DMS114 treated with DMSO at 0.1 percent for 48 hours (cell line): ENCODE results near the gene EIF4A3.
A peak's percentile ranks its signal among the peaks of the same experiment; 100 is the strongest.

Source experiments
- DNase-seq: peaks from one replicate; lab custom pipeline; 2025; ENCODE audit not compliant: unreplicated experiment; lab: John Stamatoyannopoulos, UW

The EIF4A3 gene

DNA sequence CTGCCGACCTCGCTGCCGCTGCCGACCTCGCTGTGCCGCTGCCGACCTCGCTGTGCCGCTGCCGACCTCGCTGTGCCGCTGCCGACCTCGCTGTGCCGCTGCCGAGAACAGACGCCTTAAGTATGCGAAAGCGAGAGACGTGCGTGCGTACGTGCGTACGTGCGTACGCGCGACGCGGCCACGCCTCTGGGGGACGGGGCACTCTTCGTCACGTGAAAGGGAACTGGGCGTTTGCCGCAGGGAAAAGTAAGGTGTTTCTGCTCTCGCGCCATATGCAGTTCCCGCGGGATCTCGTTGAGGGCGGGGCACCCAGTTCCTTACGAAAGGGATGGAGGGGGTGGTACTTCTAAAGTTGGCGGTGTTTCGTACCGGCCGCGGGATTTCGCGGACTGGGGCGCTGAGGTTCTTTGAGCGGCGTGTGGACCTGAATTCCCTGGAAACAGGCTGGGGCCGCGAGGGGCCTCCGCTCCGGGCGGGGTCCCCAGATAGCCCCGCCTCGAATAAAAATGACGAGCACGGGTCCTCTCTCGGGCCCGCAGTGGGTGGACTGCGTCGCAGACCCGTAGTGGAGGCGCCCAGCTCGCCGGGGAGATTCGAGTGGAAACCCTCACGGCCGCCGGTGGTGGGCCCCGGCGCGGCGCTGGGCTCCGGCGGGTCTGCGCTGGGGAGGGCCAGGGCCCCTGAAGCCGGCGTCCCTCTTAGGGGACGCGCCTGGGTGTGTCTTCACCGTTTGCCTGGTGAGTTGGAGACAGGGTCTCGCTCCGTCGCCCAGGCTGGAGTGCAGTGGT is at the start of gene EIF4A3:
EIF4A3 (minus strand) TSS at position 94 of the 788 bp plus-strand sequence. CDS start 167 bp downstream, outside the sequence.
- peak; percentile 92 for DNase-seq

- no peak for DNase-seq
These were observed 49.7 kb upstream of the EIF4A3 start for GRCh38 chr17:80196652-80197051.

- DNase-seq: no peak
These were observed 49.0 kb upstream of the EIF4A3 start for GRCh38 chr17:80195671-80196529.

DNA sequence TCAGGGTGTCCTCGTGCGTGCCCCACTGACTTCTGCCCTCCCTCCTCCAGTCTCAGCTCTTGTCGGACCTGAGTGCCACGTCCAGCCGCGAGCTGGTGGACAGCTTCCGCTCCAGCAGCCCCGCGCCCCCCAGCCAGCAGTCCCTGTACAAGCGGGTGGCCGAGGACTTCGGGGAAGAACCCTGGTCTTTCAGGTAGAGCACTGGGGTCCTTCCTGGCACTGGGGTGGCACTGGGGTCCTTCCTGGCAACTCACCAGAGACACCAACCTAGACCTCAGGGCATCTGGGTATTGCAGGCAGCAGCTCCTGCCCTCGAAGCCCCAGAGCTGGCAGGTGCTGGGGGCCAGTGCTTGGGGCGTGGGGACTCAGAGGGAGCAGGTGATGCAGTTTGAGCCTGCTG is 48.2 kb upstream of the EIF4A3 start:
- DNase-seq: no peak

- no peak for DNase-seq
These were observed 45.1 kb upstream of the EIF4A3 start for GRCh38 chr17:80191865-80192661.

- DNase-seq: no peak
These were observed 44.3 kb upstream of the EIF4A3 start for GRCh38 chr17:80191192-80191591.

- DNase-seq: no peak
These were observed 43.8 kb upstream of the EIF4A3 start for GRCh38 chr17:80190716-80191115.

DNA sequence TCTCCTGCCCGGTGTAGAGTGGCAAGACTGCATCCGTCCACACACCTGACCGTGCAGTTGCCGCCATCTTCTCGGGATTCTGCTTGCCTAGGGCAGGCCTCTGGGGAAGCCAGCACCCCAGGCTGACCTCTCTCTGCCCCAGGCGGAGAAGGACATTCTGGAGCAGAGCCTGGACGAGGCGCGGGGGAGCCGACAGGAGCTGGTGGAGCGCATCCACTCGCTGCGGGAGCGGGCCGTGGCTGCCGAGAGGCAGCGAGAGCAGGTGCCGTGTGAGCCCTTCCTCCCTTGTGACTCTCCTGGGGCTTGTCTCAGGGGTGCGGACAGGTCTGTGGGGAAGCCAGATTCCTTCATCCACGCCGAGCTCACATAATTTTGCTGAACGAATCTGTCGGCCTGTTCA is 42.7 kb upstream of the EIF4A3 start:
- no peak for DNase-seq

DNA sequence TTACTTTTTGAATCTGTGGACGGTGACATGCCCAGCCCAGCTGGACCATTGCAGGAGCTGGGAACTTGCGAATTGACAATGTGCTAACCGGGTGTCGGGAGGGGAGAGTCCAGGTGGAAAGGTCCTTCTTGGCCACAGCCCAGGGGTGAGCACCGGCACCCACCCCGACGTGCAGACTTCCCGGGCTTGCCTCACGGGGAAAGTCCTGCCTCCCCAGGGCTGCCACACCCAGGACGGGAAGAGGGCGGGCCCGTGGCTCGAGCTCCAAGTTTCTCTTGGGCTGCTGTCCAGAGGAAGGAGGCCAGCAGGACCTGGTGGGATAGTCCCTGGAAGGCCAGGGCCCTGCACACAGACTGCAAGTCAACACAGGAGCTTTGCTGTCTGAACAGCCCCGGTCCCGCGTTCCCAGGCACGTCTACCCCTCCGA is 40.6 kb upstream of the EIF4A3 start:
- no peak for DNase-seq

DNA sequence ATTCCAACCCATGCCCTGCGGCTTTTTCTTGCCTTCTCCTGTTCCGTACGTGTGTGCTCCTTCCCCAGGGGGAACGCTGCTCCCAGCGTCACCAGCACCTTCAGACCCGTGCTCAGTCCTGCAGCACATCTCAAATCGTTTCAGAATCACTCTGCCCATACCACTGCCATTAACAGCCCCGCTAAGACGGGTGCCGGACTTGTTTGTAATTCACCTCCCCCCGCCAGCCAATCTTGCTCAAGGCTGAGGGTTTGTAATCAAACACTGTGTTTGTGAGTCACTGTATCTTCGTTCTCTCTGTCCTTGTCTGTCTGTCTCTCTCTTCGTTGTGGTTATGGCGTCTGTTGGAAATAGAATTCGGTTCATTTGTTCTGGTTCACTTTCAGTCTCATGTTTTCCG is 40.2 kb upstream of the EIF4A3 start:
- no peak for DNase-seq

- no peak for DNase-seq
These were observed 39.0 kb upstream of the EIF4A3 start for GRCh38 chr17:80185968-80186367.

GRCh38 chr17:80184423-80184714 is 37.4 kb upstream of the EIF4A3 start:
- no peak for DNase-seq

GRCh38 chr17:80183581-80184422 is 36.9 kb upstream of the EIF4A3 start:
- DNase-seq: no peak

DNA sequence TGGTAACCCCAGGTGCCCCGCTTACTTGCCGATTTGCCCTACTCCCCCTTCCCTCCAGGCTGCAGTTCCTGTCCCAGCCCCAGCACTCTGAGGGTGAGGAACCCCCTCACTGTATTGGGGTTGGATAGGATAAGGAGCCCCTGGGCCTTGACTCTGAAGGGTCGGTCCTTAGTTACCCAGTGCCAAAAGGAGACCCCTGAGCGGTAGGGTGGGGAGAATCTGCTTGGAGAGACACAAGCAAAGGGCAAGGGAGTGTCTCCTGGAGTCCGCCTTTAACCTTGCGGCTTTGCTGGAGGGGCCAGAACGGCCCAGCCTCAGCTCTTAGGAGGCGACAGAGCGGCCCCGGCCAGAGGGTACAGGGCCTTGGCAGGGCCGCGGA is 35.9 kb upstream of the EIF4A3 start:
- no peak for DNase-seq

DNA sequence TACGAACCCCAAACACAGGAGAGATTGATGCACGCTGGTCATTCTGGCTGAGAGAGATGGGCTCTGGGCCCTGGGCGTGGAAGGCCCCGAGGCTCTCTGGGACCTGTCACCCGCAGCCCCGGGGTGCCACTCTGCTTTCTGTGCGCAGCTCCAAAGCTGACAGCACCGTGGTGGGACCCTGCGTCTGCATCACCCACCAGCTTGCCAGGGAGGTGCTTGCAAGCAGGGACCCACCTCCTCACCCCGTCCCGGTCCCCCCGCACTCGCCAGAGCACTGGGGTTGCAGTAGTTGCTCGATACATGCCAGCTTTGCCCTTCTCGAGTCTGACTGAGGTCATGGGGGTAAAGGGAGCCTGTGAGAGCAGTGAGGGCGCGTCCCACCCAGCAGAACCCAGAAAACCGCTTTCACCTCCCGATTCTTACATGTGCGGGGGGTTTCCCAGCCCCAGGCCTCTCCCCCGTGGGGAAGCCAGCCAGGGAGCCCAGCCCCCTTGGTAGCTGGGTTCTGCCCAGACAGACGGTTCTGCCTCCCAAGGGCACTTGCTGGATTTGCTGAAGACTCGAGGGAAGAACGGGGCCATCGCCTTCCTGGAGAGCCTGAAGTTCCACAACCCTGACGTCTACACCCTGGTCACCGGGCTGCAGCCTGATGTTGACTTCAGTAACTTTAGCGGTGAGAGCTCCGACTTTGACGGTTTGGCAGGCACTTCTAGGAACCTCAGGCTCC is 35.4 kb upstream of the EIF4A3 start:
- no peak for DNase-seq

DNA sequence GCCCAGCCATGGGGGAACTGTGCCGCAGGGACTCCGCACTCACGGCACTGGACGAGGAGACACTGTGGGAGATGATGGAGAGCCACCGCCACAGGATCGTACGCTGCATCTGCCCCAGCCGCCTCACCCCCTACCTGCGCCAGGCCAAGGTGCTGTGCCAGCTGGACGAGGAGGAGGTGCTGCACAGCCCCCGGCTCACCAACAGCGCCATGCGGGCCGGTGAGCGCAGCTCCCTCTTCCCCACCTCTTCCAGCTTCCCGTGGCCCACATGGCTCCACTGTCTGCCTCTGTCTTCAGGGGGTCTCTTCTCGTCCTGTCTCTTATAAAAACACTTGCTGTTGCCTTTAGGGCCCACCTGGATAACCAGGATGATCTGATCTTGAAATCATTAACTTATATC is 34.5 kb upstream of the EIF4A3 start:
- DNase-seq: no peak

DNA sequence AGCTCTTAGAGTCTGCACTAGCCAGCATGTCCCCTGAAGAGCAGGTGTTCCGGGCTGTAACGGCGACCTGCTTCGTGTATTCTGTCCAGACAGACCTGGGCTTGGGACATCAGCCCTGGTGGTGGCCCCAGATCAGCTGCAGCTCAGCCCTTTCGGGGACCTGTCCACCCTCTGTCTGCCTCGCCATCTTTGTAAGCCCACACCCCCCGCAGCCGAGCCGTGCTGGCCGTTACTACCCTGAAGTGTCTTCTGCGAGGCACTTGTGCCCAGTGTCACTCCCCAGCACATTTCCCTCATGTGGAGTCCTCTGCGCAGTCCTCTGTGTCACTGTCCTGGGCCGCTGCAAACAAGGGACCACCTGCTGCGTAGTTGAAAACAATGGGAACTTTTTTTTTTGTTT is 33.3 kb upstream of the EIF4A3 start:
- DNase-seq: no peak

- no peak for DNase-seq
These were observed 31.2 kb upstream of the EIF4A3 start for GRCh38 chr17:80177986-80178595.

DNA sequence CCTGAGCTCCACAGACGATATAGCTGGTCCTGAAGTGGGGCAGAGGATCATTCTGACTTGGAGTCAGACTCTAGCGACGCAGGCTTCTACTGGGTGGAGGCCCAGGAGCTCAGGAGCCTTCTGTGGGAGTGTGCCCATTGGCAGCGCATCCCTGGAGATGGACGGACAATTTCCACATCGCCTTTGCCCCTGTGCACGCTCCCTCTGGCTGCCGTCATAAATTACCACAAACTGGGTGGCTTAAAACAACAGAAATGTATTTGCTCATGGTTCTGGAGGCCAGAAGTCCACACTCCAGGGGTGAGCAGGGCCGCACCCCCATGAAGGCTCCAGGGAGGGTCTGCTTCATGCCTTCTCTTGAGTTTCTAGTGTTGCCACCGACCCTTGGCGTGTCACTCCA is 29.8 kb upstream of the EIF4A3 start:
- no peak for DNase-seq

DNA sequence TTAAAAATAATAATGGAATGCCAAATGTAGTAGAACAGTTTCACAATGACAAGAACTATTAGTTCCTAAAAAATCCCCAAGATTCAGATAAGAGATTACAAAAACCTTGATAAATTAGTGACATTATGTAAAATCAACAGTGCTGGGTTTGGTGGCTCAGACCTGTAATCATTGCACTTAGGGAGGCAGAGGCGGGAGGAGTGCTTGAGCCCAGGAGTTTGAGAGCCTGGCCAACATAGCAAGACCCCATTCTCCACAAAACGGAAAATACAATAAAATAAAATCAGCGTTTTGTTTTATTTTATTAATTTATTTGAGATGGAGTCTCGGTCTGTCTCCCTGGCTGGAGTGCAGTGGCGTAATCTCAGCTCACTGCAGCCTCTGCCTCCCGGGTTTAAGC is 27.0 kb upstream of the EIF4A3 start:
- no peak for DNase-seq
